Measurements from ENCODE around the gene PTPRN2. TPM values are rescaled to one million over a fixed set of nuclear protein-coding genes. Genes with fewer than 3 reads are reported as not detected.

PTPRN2 gene
- total RNA-seq, 1 experiment from 2014 or later: 0.11 TPM

- intact Hi-C loops (cut with micrococcal nuclease; ENCODE audit: unreplicated experiment): no loop called here
Measured at GRCh38 chr7:158082761-158083160, 504.9 kb downstream of the PTPRN2 start.

DNA sequence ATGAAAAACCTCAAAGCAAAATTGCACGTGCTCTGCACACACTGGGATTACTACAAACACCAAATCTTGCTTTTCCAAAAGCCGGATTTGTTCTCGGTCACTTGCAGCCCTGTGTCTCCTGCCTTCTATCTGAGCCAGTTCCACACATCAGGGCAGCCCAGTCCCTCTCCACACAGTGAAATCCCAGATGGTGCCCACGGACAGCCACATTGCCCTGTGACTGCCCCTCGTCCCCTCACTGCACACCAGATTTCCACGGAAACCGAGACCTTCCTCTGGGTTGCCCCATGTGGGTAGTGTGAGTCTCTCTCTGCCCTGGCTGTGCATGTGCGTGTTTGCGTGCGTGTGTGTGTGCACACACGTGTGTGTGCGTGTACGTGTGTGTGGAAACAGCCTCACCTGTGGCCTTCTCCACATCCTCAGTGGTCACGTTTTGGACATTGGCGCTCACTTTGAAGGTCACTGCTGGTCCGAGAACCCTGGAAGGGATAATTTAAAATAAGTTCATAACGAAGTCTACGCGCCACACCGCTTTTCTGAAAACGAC lies 506.7 kb downstream of the PTPRN2 start:
- intact Hi-C loops (cut with micrococcal nuclease; ENCODE audit: unreplicated experiment): no loop called here
- Histone ChIP-seq H3K4me1 (ENCODE audit: insufficient read depth, low read length, poor library complexity, severe bottlenecking) (no peaks in the 10 kb centered on the region), H3K9me3 (ENCODE audit: low read depth, low read length, poor library complexity, severe bottlenecking) (peaks cover 11% of the 10 kb centered on the region), H3K36me3 (ENCODE audit: insufficient read depth, low read length, poor library complexity, severe bottlenecking) (no peaks in the 10 kb centered on the region), H3K4me3 (ENCODE audit: low read depth, low read length, poor library complexity, severe bottlenecking) (no peak overlapping the region), H3K27me3 (replicated peaks; ENCODE audit: insufficient read depth, low read depth, low read length, poor library complexity) (no peaks in the 10 kb centered on the region), H3K27ac (ENCODE audit: low read depth, low read length, poor library complexity, severe bottlenecking) (no peak overlapping the region)
- POLR2A ChIA-PET (ENCODE audit: low non-redundant PET): no interaction called here
- CTCF ChIA-PET: no interaction called here
- BruUV-seq (replicated peaks): no TSS peak
- DNase-seq (ENCODE audit: low spot score): no peak
- no peak for TF ChIP-seq EZH2 (IDR thresholded peaks at IDR 0.05; ENCODE audit: borderline replicate concordance, low read depth, low read length, poor library complexity, severe bottlenecking)
- TF ChIP-seq CTCF (conservative IDR thresholded peaks at IDR 0.05; ENCODE audit: low read depth, low read length): no peak

More at GRCh38 chr7:158082761-158083160, 504.9 kb downstream of the PTPRN2 start:
- ChIA-PET CTCF (no interaction called here), POLR2A (ENCODE audit: low non-redundant PET) (no interaction called here)
- TF ChIP-seq CTCF (conservative IDR thresholded peaks at IDR 0.05; ENCODE audit: low read depth, low read length) (no peak), EZH2 (IDR thresholded peaks at IDR 0.05; ENCODE audit: borderline replicate concordance, low read depth, low read length, poor library complexity, severe bottlenecking) (no peak)
- H3K9me3 ChIP-seq (ENCODE audit: low read depth, low read length, poor library complexity, severe bottlenecking): peaks cover 18% of the 10 kb centered on the region
- H3K4me1 ChIP-seq (ENCODE audit: insufficient read depth, low read length, poor library complexity, severe bottlenecking): no peaks in the 10 kb centered on the region
- H3K27ac ChIP-seq (ENCODE audit: low read depth, low read length, poor library complexity, severe bottlenecking): no peak overlapping the region
- no peaks in the 10 kb centered on the region for H3K27me3 ChIP-seq (replicated peaks; ENCODE audit: insufficient read depth, low read depth, low read length, poor library complexity)
- H3K4me3 ChIP-seq (ENCODE audit: low read depth, low read length, poor library complexity, severe bottlenecking): no peak overlapping the region
- BruUV-seq (replicated peaks): no TSS peak
- H3K36me3 ChIP-seq (ENCODE audit: insufficient read depth, low read length, poor library complexity, severe bottlenecking): no peaks in the 10 kb centered on the region
- no peak for DNase-seq (ENCODE audit: low spot score)

DNA sequence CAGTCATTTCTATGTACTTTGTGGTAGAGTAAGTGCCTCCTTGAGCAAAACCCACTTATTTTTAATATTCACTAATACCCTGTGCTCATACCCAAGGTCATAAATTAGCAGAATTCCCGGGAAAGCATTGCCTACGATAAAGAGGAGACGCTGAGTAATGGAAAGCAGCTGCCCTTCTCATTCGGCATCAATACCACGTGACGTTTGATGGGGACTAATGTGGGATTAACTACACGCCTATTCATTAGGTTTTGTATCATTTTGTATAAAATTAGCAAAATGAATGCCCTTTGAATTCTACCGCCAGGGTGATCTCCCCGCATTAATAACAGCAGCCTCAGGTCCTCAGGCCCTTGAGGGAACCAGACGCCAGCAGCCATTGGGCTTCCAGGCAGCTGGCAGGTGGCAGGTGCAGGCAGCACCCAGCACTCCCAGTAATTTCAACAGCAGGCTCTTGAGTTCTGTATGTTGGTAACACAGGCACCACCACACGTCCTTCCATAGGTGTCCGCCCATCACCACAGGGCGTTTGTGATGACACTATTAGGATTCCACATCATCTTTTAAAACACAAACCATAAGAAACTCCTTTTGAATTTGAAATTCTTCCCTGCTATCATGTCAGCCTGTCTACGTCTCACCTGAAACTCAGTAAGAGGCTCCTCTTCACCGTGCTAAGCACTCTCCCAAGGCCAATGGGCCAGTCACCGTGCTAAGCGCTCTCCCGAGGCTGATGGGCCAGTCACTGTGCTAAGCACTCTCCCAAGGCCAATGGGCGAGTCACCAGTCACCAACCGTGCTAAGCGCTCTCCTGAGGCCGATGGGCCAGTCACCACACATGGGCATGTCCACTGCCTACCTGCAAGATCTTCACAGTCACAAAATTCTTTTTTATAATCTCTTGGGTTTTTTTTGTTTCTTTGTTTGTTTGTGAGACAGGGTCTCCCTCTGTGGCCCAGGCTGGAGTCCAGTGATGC lies 509.4 kb downstream of the PTPRN2 start:
- no peaks in the 10 kb centered on the region for H3K4me1 ChIP-seq (ENCODE audit: insufficient read depth, low read length, poor library complexity, severe bottlenecking)
- intact Hi-C loops (cut with micrococcal nuclease; ENCODE audit: unreplicated experiment): no loop called here
- DNase-seq (ENCODE audit: low spot score): no peak
- no peaks in the 10 kb centered on the region for H3K36me3 ChIP-seq (ENCODE audit: insufficient read depth, low read length, poor library complexity, severe bottlenecking)
- H3K27ac ChIP-seq (ENCODE audit: low read depth, low read length, poor library complexity, severe bottlenecking): no peak overlapping the region
- no TSS peak for BruUV-seq (replicated peaks)
- ChIA-PET CTCF (no interaction called here), POLR2A (ENCODE audit: low non-redundant PET) (no interaction called here)
- no peak overlapping the region for H3K4me3 ChIP-seq (ENCODE audit: low read depth, low read length, poor library complexity, severe bottlenecking)
- no peak for TF ChIP-seq EZH2 (IDR thresholded peaks at IDR 0.05; ENCODE audit: borderline replicate concordance, low read depth, low read length, poor library complexity, severe bottlenecking)
- TF ChIP-seq CTCF (conservative IDR thresholded peaks at IDR 0.05; ENCODE audit: low read depth, low read length): no peak
- no peaks in the 10 kb centered on the region for H3K27me3 ChIP-seq (replicated peaks; ENCODE audit: insufficient read depth, low read depth, low read length, poor library complexity)
- peaks cover 20% of the 10 kb centered on the region for H3K9me3 ChIP-seq (ENCODE audit: low read depth, low read length, poor library complexity, severe bottlenecking)

Data from A673 (cell line).